AG09319 (cell line): Measurements from ENCODE around the gene VMP1.
A peak's percentile ranks its signal among the peaks of the same experiment; 100 is the strongest.

ENCODE experiments used
- DNase-seq: peaks from one replicate; pipeline ENCODE4 v3.0.0-alpha.2; 2010; ENCODE audit warnings: low read depth; ENCODE audit errors: extremely low read depth
- CTCF ChIP-seq: IDR thresholded peaks from 2 replicates; pipeline ENCODE4 v1.5.1; 2011; ENCODE audit warnings: low read depth, mild to moderate bottlenecking, inconsistent platforms, low read length, moderate library complexity

The VMP1 gene

GRCh38 chr17:59830007-59830630 lies 122.7 kb downstream of the VMP1 start:
- no peak for TF ChIP-seq CTCF
- no peak for DNase-seq

- no peak for TF ChIP-seq CTCF
Observed at GRCh38 chr17:59830846-59831486, 123.5 kb downstream of the VMP1 start.

GRCh38 chr17:59832883-59833379 lies 125.5 kb downstream of the VMP1 start:
- DNase-seq = no peak
- no peak for TF ChIP-seq CTCF

More at GRCh38 chr17:59830846-59831486, 123.5 kb downstream of the VMP1 start:
- DNase-seq = no peak

- DNase-seq = peak; percentile 99
- TF ChIP-seq CTCF = no peak
Observed at GRCh38 chr17:59837308-59838051, 130.0 kb downstream of the VMP1 start.

GRCh38 chr17:59838052-59838916 lies 130.8 kb downstream of the VMP1 start:
- no peak for TF ChIP-seq CTCF
- DNase-seq = peak; percentile 22

- peak; percentile 22 for DNase-seq
- TF ChIP-seq CTCF = no peak
Observed at GRCh38 chr17:59839651-59840328, 132.3 kb downstream of the VMP1 start.
